Hematopoietic multipotent progenitor cell treated with erythropoietin and hydrocortisone succinate and interleukin-3 and kit ligand, for 15 days (in vitro differentiated cells): ENCODE data around the gene CHD6.
"Not testable (repeated sequence)": the region's sequence is repeated elsewhere in the genome, so short reads cannot be mapped to it uniquely, and the experiment has no call there.

ENCODE experiments used
- DNase-seq: peaks from one replicate; pipeline ENCODE4 v3.0.0-alpha.2; 2015; ENCODE audit warnings: low spot score

The CHD6 gene

GRCh38 chr20:41538810-41539596 lies 79.2 kb downstream of the CHD6 start:
- no peak for DNase-seq

- no peak for DNase-seq
These were observed 80.3 kb downstream of the CHD6 start for GRCh38 chr20:41537865-41538264.

GRCh38 chr20:41535551-41535950 lies 82.6 kb downstream of the CHD6 start:
- not testable (repeated sequence) for DNase-seq

- no peak for DNase-seq
These were observed 83.3 kb downstream of the CHD6 start for GRCh38 chr20:41534842-41535241.

- DNase-seq: no peak
These were observed 84.0 kb downstream of the CHD6 start for GRCh38 chr20:41534170-41534569.

GRCh38 chr20:41533537-41534136 lies 84.5 kb downstream of the CHD6 start:
- no peak for DNase-seq

- DNase-seq: no peak
These were observed 85.2 kb downstream of the CHD6 start for GRCh38 chr20:41532935-41533334.

GRCh38 chr20:41531518-41532275 lies 86.5 kb downstream of the CHD6 start:
- DNase-seq: no peak

- DNase-seq: no peak
These were observed 87.3 kb downstream of the CHD6 start for GRCh38 chr20:41530923-41531322.

- DNase-seq: no peak
These were observed 91.8 kb downstream of the CHD6 start for GRCh38 chr20:41526327-41526726.

- no peak for DNase-seq
These were observed 93.1 kb downstream of the CHD6 start for GRCh38 chr20:41524980-41525613.

GRCh38 chr20:41523857-41524256 lies 94.3 kb downstream of the CHD6 start:
- DNase-seq: no peak

- no peak for DNase-seq
These were observed 104.3 kb downstream of the CHD6 start for GRCh38 chr20:41513829-41514228.

- DNase-seq: no peak
These were observed 105.6 kb downstream of the CHD6 start for GRCh38 chr20:41512624-41513023.

- no peak for DNase-seq
These were observed 107.2 kb downstream of the CHD6 start for GRCh38 chr20:41510847-41511450.

- no peak for DNase-seq
These were observed 108.0 kb downstream of the CHD6 start for GRCh38 chr20:41510224-41510623.

- no peak for DNase-seq
These were observed 108.6 kb downstream of the CHD6 start for GRCh38 chr20:41509316-41510200.

- DNase-seq: no peak
These were observed 109.8 kb downstream of the CHD6 start for GRCh38 chr20:41508335-41508734.

GRCh38 chr20:41507851-41508250 lies 110.3 kb downstream of the CHD6 start:
- no peak for DNase-seq

GRCh38 chr20:41507436-41507835 lies 110.7 kb downstream of the CHD6 start:
- no peak for DNase-seq
